Measurements from ENCODE around the gene MRTFB.
"Not testable (repeated sequence)": the region's sequence is repeated elsewhere in the genome, so short reads cannot be mapped to it uniquely, and the experiment has no call there.

Gene MRTFB

GRCh38 chr16:14139872-14140271, 68.8 kb downstream of the MRTFB start:
- DNase-seq, result no peak

DNA sequence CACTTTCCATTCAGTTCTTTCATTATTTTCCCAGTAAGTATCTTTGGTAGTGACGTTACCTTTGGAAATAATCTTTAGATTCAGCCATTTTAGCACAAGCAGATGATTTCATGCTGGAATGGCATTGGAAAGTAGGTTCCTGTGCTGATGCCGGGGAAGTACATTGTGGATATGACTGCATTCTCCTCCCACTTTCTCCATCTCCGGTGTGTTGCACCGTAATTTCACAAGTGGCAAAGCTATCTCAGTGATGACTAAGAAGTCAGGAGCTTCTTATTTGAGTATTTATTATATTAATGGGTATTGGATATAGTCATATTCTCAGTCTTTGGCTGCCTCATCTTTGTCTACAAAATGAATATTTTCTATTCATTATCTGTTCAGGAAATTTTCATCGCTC, 69.8 kb downstream of the MRTFB start:
- DNase-seq, result no peak

DNA sequence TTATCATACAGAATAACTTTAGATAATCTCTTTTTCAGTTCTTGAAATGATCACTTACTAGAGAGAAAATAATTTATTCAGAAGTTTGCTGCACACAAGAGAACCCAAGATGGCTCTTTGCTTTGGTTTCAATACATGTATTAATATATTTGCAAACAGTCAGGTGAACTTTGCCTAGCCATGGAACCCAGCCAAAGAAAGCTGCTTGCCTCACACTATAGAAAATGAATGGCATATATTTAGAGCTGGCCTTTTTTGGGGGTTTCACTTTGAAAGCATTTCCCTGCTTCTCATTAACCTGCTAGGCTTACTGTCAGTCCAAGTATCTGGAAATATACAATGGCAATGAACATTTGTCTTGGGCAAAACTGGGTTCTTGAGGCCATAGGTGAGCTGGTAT, 75.3 kb downstream of the MRTFB start:
- no peak for DNase-seq

DNA sequence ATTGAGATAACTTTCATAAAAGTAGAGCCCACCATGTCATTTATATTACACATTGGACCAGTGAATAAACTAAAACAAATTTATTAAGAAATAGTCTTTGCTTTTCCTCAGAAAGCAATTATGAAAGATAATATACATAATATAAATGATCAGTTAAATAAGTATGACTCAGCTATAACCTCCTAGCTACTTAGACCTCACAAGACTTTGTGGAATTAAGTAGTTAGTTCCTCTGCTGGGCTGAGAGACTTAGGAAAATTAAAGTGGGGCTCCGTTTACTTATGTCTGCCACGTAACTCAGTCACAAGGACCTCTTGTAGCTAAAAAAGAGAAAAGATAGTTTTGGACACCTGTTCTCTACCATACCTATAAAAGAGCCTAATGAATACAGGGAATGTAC, 76.9 kb downstream of the MRTFB start:
- DNase-seq, result no peak

DNA sequence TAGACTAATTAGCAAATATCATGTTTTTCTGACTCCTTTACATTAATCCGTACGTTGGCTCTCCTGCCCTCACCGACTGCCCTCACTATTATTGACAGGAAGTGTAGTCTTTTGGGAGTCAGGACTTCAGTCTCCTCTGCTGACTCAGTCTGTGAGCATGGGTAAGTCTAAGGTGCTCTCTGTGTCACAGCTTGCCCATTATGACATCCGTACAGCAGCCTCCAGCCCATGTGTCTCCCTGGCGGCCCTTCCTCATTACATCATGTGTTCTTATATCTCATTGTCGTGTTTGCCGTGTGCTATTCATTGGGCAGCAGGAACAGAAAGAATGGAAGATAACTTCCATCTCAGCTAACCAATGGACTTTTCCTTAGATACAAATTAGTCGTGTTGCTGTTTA, 77.5 kb downstream of the MRTFB start:
- DNase-seq, result no peak

DNA sequence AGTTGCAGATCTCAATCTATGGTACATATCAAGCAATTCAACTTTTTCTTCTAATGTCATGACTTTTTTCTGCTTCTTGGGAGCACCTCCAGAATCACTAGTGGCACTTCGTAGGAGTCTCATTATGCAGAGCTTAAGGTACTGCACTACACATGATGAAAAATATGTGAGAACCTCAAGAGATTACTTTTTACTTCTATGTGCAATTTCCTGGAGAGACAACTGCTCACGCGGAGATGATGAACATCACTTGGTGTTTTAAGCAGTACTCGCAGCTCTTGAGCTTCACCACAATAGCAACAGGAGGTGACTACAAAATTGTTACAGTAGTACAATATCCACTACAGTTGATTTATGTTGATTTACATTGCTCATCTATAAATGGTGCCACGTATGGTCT, 79.7 kb downstream of the MRTFB start:
- no peak for DNase-seq

DNA sequence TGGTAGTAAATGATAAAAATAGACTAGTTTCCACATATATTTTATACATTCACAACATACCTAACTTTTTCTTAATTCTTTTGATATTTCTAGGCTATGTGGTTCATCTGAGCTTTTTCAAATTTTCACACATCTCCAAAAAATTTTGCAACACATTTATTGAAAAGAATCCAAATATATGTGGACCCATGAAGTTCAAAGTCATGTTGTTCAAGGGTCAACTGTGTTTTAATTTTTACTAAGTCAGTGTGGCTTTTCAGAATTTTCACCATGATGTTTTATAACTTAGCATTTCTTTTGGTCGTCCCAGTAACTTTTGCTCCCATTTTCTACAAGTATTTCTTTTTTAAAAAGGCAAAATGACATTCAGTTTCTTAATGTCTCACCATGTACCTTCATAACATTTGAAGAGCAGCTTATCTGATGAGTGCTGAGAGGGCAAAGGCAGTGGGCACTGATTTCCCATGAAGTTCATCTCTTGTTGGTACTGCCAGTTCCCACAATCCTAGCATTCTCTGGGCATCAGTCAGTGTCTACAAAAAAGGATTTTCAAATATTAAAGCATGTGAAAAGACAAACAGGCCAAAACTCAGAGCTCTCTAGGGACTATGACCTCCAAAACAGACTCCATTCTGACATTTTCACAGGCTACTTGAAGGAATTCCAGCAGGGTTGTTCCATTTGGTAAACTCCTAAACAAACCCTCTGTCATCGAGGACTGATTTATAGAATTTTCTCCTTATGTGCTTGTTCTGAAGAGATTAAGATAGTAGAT, 80.3 kb downstream of the MRTFB start:
- no peak for DNase-seq

DNA sequence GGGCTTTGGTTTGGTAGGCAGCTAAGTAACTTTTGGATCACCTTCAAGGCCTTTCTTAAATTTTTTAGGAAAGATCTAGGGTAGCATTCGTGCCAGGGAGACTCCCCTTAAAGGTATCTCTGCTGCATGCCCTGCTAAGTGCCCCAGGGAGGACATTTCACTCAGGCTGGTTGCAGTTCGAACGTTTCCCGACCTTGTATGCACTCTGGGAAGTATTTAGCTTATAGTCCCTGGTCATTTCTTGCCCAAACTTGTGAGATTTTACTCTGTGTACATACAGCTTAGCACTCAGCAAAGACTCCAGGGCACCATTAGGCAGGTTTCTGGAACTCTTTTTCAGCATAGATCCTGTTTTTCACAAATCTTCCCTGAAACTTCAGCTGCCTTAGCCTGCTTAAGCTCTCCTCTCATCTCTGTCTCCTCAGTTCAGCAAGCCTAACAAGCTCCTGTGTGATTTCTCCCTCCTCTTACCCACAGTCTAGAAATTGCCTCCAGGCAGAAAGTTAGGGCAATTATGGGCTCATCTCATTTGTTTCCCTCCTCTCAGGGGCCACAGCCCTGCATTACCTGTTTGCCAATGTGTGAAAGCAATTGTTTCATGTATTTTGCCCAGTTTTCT, 84.6 kb downstream of the MRTFB start:
- DNase-seq, result no peak

- no peak for DNase-seq
These were observed 94.0 kb downstream of the MRTFB start for GRCh38 chr16:14164916-14165662.

DNA sequence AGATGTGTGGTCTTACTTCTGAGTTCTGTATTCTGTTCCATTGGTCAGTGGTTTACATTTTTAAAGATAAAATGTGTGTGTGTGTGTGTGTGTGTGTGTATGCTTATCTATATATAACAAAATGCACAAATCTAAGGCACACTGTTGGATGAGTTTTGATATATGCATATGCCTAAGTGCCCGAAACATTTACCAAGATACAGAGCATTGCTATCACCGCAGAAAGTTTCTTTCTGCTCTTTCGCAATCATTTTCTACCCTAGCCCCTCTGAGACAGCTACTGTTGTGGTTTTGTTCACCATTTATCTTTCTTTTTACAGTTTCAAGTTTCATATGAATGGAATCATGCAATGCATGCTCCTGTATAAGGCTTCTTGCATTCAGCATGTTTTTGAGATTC, 97.0 kb downstream of the MRTFB start:
- no peak for DNase-seq

DNA sequence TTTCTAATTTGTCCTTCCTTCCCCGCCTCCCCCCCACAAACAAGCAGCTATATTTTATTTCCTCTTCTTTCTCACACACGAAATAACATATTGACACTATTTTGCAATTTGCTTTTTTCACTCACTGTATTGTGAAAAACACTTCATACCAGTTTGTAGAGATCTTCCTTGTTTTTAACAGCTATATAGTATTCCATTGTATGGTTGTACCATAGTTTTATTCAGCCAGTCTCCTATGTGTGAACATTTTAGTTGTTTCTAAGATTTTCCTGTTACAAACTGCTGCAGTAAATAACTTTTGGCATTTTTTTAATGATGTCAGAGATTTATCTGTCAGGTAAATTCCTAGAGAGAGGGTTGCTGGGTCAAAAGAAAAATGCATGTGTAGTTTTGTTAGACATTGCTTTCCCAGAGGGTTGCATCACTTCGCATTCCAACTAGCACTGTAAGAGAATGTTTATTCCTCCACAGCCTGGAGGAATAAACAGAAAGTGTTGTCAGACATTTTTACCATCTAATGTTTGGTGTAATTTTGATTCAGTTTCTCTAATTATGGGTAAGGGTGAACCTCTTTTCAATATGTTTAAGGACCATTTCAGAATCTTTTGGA, 101.2 kb downstream of the MRTFB start:
- no peak for DNase-seq

DNA sequence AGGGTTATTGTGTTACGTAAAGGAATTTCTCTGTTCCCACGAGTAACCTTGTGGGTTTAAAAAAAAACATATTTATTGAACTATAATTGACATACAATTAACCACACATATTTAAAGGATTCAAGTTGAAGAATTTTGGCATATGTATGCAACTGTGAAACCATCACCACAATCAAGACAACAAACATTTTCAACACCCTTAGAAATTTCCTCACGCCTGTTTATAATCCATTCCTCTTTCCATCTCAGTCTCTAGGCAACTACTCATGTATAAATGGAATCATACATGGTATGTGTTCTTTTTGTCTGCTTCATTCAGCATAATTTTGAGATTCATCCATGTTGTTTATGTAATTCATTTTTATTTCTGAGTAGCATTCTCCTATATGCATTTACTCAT, 104.0 kb downstream of the MRTFB start:
- DNase-seq, result no peak

DNA sequence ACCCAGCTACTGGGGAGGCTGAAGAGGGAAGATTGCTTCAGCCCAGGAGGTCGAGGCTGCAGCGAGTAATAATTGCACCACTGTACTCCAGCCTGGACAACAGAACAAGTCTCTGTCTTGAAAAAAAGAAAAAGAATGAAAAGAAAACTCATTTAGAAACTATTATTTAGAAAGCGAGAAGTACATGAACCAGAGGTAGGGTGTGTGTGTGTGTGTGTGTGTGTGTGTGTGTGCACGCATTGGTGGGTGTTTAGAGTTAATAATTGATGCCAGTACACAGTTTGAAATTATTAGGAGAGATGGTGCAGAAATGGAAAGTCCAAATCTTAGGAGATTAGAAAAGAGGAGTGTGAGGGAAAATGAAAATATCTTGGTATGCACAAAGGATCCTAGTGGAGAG, 106.6 kb downstream of the MRTFB start:
- no peak for DNase-seq

DNA sequence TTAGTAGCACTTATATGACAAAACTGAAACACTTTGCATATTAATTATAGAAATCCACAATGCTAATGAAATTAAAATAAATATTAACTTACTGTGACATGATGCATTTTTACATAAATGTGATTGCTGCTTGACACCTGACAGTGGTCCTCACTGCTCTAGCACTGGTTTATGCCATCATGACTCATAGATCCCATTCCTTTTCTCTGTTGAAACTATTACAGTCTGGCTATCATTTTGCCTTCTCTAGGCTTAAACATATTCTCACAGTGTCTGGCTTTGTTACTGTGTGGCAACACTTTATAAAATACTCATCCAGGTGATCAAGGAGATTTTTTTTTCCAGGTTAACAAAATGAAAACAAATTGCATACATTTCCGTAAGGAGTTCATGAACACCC, 108.0 kb downstream of the MRTFB start:
- DNase-seq, result no peak

DNA sequence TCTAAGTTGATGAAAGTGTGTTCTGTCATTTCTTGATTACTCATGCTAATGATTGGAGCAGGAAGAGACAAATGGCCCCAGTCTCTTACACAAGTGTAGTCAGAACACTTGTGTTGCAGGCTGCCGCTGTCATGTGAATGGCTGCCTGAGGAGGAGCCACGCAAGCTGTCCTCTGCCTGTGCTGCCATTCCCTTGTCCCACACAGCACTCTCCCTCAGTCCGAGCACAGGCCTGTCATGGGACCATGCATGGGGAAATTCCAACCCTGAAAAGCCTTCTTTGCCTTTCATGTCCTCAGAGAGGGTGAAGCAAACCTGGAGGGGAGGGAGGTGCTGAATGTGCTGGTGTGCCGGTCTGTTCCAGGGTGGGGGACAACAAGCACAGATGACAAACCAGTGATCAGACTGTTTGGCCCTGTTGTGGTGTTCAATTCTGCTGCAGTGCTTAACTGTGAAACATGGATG, 109.4 kb downstream of the MRTFB start:
- DNase-seq, result no peak

GRCh38 chr16:14181371-14182050, 110.4 kb downstream of the MRTFB start:
- DNase-seq, result no peak

- no peak for DNase-seq
These were observed 111.9 kb downstream of the MRTFB start for GRCh38 chr16:14182999-14183398.

DNA sequence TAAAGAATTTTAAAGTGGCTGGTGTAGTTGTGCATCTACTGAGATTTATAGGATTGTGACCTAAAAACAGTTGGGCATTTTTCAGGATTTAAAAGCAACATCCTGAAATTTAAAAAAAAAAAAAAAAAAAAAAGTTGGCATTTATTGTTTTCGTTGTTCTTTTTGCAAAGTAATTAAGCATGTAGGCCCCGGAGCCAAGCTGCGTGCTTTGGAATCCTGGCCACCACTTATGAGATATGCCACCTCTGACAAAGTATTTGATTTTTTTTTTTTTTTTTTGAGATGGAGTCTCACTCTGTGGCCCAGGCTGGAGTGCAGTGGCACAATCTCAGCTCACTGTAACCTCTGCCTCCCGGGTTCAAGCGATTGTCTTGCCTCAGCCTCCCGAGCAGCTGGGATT, 112.8 kb downstream of the MRTFB start:
- not testable (repeated sequence) for DNase-seq

DNA sequence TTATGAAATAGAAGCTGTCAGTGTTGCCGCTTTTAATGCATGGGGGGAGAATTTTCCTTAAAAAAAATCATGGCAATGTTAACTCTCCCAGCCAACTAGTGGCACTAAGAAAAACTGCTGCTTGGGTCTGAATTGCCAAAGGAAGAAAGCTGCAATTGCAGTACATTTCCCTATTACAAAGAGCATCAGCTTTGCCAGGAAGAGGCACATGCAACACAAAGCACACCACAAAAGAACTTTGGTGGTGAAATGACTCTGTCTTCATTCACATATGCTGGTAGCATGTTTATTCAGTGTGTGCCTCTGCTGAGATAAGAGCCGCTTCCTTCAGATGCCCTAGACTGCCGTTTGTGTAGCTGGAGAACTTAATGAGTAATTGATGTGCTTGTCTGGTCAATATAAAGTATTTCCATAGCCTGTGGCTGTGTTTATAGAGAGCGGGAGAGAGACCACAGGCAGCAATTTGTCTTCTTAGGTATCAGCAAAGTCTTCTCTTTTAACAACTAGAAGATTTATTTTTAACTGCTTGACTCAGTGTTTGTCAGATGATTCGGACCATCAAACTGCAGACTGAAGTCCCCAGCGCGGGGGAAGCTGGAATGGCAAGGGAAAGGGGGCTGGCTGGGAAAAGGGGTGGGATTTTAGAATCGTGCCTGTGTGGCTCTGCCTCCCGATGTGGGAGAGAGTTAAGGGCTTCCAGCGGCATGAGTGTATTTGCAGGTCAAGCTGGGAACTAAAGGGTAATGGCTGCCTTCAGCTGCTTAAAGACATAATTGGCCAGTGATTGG, 115.1 kb downstream of the MRTFB start:
- no peak for DNase-seq

DNA sequence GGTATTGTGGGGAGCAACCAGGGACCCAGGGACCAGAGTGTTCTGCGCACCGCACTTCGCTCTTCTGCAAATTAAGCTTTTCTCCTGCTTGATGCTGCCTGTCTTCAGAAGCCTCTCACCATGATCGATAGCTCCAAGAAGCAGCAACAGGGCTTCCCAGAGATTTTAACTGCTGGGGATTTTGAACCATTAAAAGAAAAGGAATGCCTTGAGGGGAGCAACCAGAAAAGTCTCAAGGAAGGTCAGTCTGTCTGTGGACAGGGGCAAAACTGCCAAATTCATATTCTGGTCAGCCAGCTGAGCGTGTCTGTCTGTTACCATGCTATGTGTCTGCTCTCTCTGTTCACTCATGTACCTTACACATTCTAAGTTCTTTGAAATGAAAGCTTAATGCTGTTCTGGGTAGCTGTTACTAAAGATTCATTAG, 115.7 kb downstream of the MRTFB start:
- DNase-seq, result no peak

DNA sequence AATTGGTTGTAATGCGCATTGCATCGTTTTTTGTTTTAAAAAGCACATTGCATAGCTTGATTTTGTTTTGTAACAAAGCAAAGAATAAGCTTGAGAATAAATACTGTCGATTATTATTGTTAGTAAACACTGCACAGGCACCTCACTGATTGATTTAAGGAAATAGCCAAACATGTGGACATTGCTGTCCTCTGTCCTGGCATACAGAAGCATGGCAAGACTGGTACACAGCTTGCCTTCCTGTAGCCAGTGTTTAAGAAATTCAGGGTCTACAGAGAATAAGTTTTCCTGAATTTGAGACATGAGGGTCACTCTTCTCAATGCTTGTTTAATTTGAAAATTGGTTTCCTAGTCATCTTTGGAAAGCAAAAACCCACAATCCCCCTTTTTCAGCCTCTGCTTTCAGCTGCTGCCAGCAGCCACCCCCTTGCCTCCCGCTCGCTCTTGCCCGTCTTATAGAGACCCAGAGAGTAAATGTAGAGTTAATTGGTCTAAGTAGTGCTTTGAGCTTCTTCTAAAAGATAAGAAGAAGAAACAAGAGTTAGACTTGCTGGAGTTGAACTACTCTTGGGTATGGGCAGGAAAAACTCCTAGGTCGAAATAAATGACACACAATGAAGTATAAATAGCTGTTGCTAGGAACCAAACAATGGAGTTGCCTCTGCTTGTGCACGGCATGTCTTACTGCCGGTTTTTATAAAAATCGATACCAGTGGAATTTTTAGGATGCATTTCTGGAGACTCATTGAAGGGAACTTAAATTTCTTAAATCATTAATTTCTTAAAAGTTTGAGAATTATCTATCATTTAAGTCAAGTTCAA, 116.6 kb downstream of the MRTFB start:
- DNase-seq, result no peak
